HUES6 (cell line): Measurements from ENCODE around the gene LTBP1.
"Not testable (repeated sequence)": the region's sequence is repeated elsewhere in the genome, so short reads cannot be mapped to it uniquely, and the experiment has no call there.

ENCODE experiments used
- H3K27ac ChIP-seq: 2 replicates; pipeline ENCODE4 v1.7.0; 2013; ENCODE audit warnings: low read depth, mild to moderate bottlenecking, low read length, inconsistent platforms
- H3K27me3 ChIP-seq: 2 replicates; pipeline ENCODE4 v1.6.1; 2013; ENCODE audit warnings: low read length; ENCODE audit not compliant: control insufficient read depth, insufficient read depth
- H3K36me3 ChIP-seq: 2 replicates; pipeline ENCODE4 v1.6.1; 2013; ENCODE audit warnings: low read length; ENCODE audit not compliant: control insufficient read depth, insufficient read depth
- H3K4me1 ChIP-seq: 2 replicates; pipeline ENCODE4 v1.6.1; 2013; ENCODE audit warnings: low read length; ENCODE audit not compliant: control insufficient read depth, insufficient read depth
- H3K4me3 ChIP-seq: 2 replicates; pipeline ENCODE4 v1.5.1; 2013; ENCODE audit warnings: low read depth, low read length
- H3K9ac ChIP-seq: one replicate; pipeline ENCODE4 v1.6.1; 2013; ENCODE audit warnings: mild to moderate bottlenecking, low read length
- H3K9me3 ChIP-seq: 2 replicates; pipeline ENCODE4 v1.6.1; 2013; ENCODE audit warnings: low read depth, low read length; ENCODE audit not compliant: control insufficient read depth, insufficient read depth

The LTBP1 gene

GRCh38 chr2:32915694-32916093 lies 31.1 kb upstream of the LTBP1 start:
- Histone ChIP-seq H3K9me3 (no peaks in the 10 kb centered on the region), H3K27ac (no peak overlapping the region), H3K27me3 (no peaks in the 10 kb centered on the region), H3K36me3 (no peaks in the 10 kb centered on the region), H3K4me1 (no peaks in the 10 kb centered on the region), H3K4me3 (no peak overlapping the region), H3K9ac (no peak overlapping the region)

GRCh38 chr2:32918774-32919173 lies 28.0 kb upstream of the LTBP1 start:
- H3K9ac ChIP-seq = no peak overlapping the region
- H3K4me1 ChIP-seq = no peaks in the 10 kb centered on the region
- H3K27me3 ChIP-seq = no peaks in the 10 kb centered on the region
- H3K9me3 ChIP-seq = 0 out of 2 replicates have a peak, but pooled peaks cover 2% of the 10 kb centered on the region
- H3K27ac ChIP-seq = no peak overlapping the region
- H3K36me3 ChIP-seq = no peaks in the 10 kb centered on the region
- no peak overlapping the region for H3K4me3 ChIP-seq

- H3K36me3 ChIP-seq, H3K27me3 ChIP-seq, H3K9me3 ChIP-seq, H3K4me1 ChIP-seq, H3K9ac ChIP-seq, H3K4me3 ChIP-seq, H3K27ac ChIP-seq: not testable (repeated sequence)
These were observed 26.9 kb upstream of the LTBP1 start for GRCh38 chr2:32919901-32920300.

GRCh38 chr2:32921486-32921885 lies 25.3 kb upstream of the LTBP1 start:
- not testable (repeated sequence) for H3K9ac ChIP-seq, H3K4me1 ChIP-seq, H3K27ac ChIP-seq, H3K4me3 ChIP-seq, H3K27me3 ChIP-seq, H3K9me3 ChIP-seq, H3K36me3 ChIP-seq

GRCh38 chr2:32922501-32922900 lies 24.3 kb upstream of the LTBP1 start:
- H3K36me3 ChIP-seq = no peaks in the 10 kb centered on the region
- H3K27me3 ChIP-seq = no peaks in the 10 kb centered on the region
- no peak overlapping the region for H3K27ac ChIP-seq
- peaks cover 10% of the 10 kb centered on the region for H3K4me1 ChIP-seq
- H3K9ac ChIP-seq = no peak overlapping the region
- H3K9me3 ChIP-seq = 0 out of 2 replicates have a peak, but pooled peaks cover 2% of the 10 kb centered on the region
- no peak overlapping the region for H3K4me3 ChIP-seq

- H3K36me3 ChIP-seq = no peaks in the 10 kb centered on the region
- peaks cover 10% of the 10 kb centered on the region for H3K4me1 ChIP-seq
- H3K4me3 ChIP-seq = no peak overlapping the region
- no peak overlapping the region for H3K9ac ChIP-seq
- no peaks in the 10 kb centered on the region for H3K27me3 ChIP-seq
- H3K9me3 ChIP-seq = 0 out of 2 replicates have a peak, but pooled peaks cover 2% of the 10 kb centered on the region
- H3K27ac ChIP-seq = no peak overlapping the region
These were observed 23.6 kb upstream of the LTBP1 start for GRCh38 chr2:32923109-32923508.

GRCh38 chr2:32925283-32925815 lies 21.4 kb upstream of the LTBP1 start:
- no peak overlapping the region for H3K9ac ChIP-seq
- no peaks in the 10 kb centered on the region for H3K27me3 ChIP-seq
- no peak overlapping the region for H3K4me3 ChIP-seq
- no peak overlapping the region for H3K27ac ChIP-seq
- 0 out of 2 replicates have a peak, but pooled peaks cover 2% of the 10 kb centered on the region for H3K9me3 ChIP-seq
- peaks cover 10% of the 10 kb centered on the region for H3K4me1 ChIP-seq
- no peaks in the 10 kb centered on the region for H3K36me3 ChIP-seq

GRCh38 chr2:32925976-32926707 lies 20.6 kb upstream of the LTBP1 start:
- Histone ChIP-seq H3K4me3 (no peak overlapping the region), H3K9ac (no peak overlapping the region), H3K27me3 (no peaks in the 10 kb centered on the region), H3K9me3 (0 out of 2 replicates have a peak, but pooled peaks cover 2% of the 10 kb centered on the region), H3K27ac (no peak overlapping the region), H3K36me3 (no peaks in the 10 kb centered on the region), H3K4me1 (peaks cover 10% of the 10 kb centered on the region)

GRCh38 chr2:32926708-32927084 lies 20.1 kb upstream of the LTBP1 start:
- Histone ChIP-seq H3K4me1 (peaks cover 14% of the 10 kb centered on the region), H3K9ac (no peak overlapping the region), H3K27ac (no peak overlapping the region), H3K27me3 (no peaks in the 10 kb centered on the region), H3K36me3 (no peaks in the 10 kb centered on the region), H3K9me3 (0 out of 2 replicates have a peak, but pooled peaks cover 1% of the 10 kb centered on the region), H3K4me3 (no peak overlapping the region)

- no peaks in the 10 kb centered on the region for H3K9me3 ChIP-seq
- H3K4me1 ChIP-seq = peaks cover 29% of the 10 kb centered on the region
- H3K9ac ChIP-seq = no peak overlapping the region
- no peaks in the 10 kb centered on the region for H3K27me3 ChIP-seq
- H3K36me3 ChIP-seq = no peaks in the 10 kb centered on the region
- no peak overlapping the region for H3K4me3 ChIP-seq
- no peak overlapping the region for H3K27ac ChIP-seq
These were observed 16.3 kb upstream of the LTBP1 start for GRCh38 chr2:32930436-32930835.

GRCh38 chr2:32931519-32931918 lies 15.2 kb upstream of the LTBP1 start:
- H3K4me3 ChIP-seq = no peak overlapping the region
- H3K9ac ChIP-seq = peak overlapping the region; percentile 8
- no peaks in the 10 kb centered on the region for H3K27me3 ChIP-seq
- no peaks in the 10 kb centered on the region for H3K9me3 ChIP-seq
- peak overlapping the region; percentile 83 for H3K27ac ChIP-seq
- H3K36me3 ChIP-seq = no peaks in the 10 kb centered on the region
- peaks cover 32% of the 10 kb centered on the region for H3K4me1 ChIP-seq
